Pulmonary artery endothelial cell (primary cell): ENCODE data around the gene SESTD1. TPM values are rescaled to one million over a fixed set of nuclear protein-coding genes. Genes with fewer than 3 reads are reported as not detected.
"Not testable (repeated sequence)": the region's sequence is repeated elsewhere in the genome, so short reads cannot be mapped to it uniquely, and the experiment has no call there.

Source experiments
- DNase-seq: peaks from one replicate; pipeline ENCODE4 v3.0.0-alpha.2; 2011; ENCODE audit warnings: low read depth, low spot score
- total RNA-seq: library from RNA; depleted of rRNA; stranded (reverse); fragments of >200 nt; gene quantifications from 2 replicates; pipeline ENCODE4 v1.2.3, GENCODE V29; 2014

Gene SESTD1
- total RNA-seq, 1 donor from 2014 or later, result 39.4 TPM

- no peak for DNase-seq
These were observed 156.9 kb downstream of the SESTD1 start for GRCh38 chr2:179107737-179108136.

GRCh38 chr2:179106676-179107428 is 157.8 kb downstream of the SESTD1 start:
- peak; percentile 97 for DNase-seq

DNA sequence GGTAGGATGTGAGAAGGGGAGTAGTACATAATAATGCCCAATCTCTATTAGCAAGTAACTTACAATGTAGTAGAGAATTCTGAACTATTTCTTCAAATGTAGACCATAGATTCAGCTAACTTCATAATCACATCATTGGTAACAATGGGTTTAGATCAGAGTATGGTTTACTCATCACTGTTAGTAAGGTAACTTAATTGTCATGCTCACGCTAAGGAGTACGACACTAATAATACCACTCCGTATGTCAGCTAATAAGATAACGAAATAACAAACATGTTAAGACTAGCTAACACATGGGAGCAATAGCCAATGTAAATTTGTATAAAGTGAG is 158.3 kb downstream of the SESTD1 start:
- no peak for DNase-seq

- DNase-seq, result no peak
These were observed 159.9 kb downstream of the SESTD1 start for GRCh38 chr2:179104736-179105135.

GRCh38 chr2:179098080-179098689 is 166.4 kb downstream of the SESTD1 start:
- no peak for DNase-seq

- no peak for DNase-seq
These were observed 167.5 kb downstream of the SESTD1 start for GRCh38 chr2:179097131-179097530.

DNA sequence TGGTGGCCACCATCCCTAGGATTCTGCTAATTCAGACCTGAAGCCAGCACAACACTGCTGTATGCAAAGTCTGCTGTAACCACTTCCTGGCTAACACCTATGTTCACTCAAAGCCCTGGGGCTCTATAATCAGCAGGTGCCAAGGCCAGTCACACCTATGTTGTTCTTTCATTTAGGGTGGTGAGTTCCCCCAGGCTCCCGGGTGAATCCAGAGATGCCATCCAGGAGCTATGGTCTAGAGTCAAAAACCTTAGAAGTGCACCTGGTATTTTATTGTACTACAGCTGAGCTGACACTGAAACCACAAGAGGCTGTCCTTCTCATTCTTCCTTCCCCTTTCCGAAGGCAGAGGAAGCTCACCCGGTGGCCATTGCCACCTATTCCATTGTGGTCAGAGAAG is 168.5 kb downstream of the SESTD1 start:
- DNase-seq, result no peak

GRCh38 chr2:179092912-179093311 is 171.7 kb downstream of the SESTD1 start:
- not testable (repeated sequence) for DNase-seq

- no peak for DNase-seq
These were observed 181.9 kb downstream of the SESTD1 start for GRCh38 chr2:179082697-179083096.

DNA sequence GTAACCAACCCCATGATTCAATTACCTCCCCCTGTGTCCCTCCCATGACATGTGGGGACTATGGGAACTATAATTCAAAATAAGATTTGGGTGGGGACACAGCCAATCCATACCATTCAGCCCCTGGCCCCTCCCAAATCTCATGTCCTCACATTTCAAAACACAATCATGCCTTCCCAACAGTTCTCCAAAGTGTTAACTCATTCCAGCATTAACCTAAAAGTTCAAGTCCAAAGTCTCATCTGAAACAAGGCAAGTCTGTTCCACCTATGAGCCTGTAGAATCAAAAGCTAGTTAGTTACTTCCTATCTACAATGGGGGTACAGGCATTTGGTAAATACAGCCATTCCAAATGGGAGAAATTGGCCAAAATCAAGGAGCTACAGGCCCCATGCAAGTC is 182.7 kb downstream of the SESTD1 start:
- no peak for DNase-seq

DNA sequence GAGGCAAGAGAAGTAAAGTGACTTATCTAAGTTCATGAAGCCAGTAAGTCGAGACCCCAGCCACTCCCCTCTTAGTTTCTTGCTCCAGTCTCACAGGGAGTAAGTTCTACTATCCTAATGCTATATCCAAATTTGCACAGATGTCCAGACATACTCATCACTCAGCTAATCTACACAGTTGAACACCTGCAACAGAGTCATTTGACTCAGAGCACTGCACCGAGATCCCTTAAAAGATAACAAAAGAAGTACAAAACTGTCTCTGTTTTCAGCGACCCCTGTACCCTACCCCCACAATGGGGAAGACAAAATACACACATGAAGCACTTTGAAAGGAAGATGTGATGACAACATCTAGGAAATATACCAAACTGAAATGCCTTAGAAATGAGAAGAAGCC is 192.1 kb downstream of the SESTD1 start:
- DNase-seq, result no peak

DNA sequence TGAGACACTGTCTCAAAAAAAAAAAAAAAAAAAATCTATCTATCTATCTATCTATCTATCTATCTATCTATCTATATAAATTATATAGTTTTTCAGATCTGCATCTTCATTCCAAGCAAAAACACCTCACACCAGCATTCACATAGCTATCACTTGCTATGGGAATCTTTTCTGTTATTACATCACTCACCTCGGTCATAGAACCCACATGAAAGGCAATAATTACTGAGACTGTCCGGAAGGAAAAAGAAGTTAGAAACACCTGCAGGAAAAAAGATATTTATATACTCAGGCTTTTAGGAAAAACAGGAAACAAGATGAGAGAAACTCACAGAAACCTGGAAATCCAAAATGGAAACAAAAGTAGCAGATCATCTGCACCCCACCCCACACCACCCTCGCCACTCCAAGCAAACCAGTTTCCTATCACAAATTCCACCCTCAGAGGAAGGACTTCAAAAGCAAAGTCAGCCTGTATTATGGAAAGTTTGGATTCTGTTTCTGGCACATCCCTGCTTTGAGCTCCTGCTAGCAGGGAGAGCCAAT is 192.7 kb downstream of the SESTD1 start:
- DNase-seq, result no peak

DNA sequence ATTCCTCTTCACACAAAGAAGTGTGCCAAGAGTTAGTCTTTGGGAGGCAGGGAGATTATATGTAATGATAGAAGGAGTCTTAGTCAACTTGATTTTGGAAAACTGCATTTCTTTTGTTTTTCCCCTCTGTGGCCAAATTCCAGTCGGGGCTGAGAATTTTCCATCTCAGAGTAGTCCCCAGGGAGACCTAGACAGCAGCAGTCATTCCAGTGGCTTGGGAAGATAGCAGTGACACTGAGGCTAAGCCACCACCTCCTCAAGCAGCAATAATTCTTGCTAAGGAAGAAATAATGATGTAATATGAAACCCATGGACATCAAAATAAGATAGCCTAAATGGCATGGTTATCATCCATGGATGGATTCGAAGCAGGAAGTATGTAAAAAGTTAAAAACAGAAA is 193.7 kb downstream of the SESTD1 start:
- no peak for DNase-seq

GRCh38 chr2:179069685-179070084 is 194.9 kb downstream of the SESTD1 start:
- no peak for DNase-seq

DNA sequence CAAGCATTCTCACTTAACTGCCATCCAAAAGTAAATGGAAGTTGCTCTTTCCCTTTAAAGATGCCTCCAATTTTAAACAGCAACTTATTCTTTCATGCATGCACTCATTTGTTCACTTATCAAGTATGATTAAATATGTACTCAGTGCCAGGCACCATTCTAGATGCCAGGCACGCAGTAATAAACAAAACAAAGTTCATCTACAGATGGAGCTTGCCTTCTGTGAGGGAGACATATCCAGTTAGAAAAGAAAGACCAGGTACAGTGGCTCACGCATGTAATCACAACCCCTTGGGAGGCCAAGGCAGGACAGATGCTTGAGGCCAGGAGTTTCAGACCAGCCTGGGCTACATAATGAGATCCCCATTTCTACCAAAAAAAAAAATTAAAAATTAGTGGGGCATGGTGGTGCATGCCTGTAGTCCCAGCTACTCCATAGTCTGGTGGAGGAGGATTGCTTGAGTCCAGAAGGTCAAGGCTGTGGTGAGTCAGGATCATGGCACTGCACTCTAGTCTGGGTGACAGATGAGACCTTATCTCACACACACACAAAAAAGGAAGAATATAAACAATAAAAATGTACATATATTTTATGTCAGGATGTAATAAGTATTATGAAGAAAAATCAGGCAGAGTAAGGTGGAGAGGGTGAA is 195.5 kb downstream of the SESTD1 start:
- no peak for DNase-seq

- no peak for DNase-seq
These were observed 205.5 kb downstream of the SESTD1 start for GRCh38 chr2:179059026-179059700.

GRCh38 chr2:179057737-179058136 is 206.9 kb downstream of the SESTD1 start:
- no peak for DNase-seq

DNA sequence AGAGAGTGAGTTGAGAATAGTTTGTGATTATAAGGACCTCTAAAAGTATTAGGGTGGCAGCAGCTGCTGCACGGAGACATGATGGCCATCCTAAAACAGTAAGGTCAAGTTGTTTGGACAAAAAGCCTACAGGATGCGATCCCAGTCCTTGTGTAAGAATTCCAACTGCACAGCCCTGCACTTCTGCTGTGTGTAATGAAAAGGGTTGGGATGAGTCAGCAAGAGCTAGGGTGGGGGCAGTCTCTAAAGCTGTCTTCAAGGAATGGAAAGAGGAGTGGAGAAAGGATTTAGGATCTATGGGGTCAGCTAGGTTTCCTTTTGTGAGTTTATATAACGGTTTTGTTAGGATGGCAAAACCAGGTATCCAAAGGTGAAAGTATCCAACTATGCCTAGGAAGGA is 211.1 kb downstream of the SESTD1 start:
- DNase-seq, result not testable (repeated sequence)
